NCI-H446 treated with DMSO at 0.1 percent for 48 hours (cell line): ENCODE data around the gene C14orf93.
"Not testable (repeated sequence)": the region's sequence is repeated elsewhere in the genome, so short reads cannot be mapped to it uniquely, and the experiment has no call there.

Experiments used
- DNase-seq: peaks from one replicate; lab custom pipeline; 2025; lab: John Stamatoyannopoulos, UW

Gene C14orf93

DNA sequence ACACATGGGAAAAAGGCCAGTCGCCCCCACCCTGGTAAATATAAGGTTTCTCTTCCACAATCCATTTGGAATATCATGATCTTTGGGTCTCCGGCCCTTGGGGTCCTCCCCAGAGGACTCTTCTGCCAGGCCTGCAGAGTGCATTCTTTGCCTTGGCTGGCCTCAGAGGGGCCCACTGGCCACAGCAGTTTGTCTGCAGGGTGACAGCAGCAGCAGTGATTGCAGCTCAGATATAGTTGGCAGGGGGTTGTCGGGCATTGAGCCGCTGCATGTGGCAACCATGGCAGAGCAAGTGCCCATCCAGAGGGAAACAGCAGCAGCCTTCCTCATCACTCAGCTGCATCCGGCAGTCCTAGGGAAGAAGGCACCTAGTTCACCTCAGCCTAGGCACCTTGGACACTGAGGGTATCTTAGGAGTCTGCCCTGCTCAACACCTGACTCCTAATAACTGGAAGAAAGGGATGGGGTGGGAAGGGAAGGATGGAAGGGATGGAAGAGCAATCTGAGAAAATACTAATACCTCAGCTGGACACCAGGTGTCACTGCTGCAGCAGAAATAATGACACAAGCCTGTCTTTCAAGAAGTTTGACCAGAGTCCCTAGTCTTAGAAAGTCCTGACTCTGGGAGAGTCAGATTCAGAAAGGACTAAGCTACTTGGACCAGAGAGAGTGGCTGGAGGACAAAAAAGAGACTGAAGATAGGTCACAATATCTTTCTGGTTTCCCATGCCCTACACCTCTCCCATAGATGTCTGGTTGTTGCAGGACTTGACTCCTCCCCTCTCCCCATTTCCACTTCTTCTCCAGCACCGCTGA, 36.5 kb downstream of the C14orf93 start:
- no peak for DNase-seq

DNA sequence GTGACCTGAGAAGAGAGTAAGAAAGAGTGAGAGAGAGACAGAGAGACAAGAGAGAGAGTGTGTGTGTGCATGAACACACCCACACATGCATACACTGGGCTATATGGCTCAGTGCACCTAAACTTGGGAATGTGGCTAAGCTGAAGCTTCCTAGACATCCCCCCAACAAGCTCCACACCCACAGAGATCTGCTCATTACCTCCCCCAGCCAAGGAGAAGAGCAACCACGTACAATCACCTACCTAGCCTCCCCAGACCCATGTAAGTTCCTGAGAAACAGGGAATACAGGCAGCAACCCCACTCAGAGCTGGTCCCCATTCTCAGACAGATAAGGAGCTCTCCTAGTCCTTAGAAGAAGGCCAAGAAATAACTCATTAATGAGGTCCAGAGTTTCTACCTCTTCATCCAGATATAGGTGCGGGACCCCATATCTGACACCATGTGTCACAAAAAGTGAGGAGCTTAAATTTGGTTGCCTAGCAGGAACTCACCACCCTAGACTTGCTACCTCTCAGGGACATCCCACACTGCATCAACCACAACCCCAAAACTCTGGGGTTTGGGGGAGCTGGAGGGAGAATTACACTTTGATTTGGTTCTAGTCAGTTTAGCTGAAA, 37.5 kb downstream of the C14orf93 start:
- DNase-seq: no peak

DNA sequence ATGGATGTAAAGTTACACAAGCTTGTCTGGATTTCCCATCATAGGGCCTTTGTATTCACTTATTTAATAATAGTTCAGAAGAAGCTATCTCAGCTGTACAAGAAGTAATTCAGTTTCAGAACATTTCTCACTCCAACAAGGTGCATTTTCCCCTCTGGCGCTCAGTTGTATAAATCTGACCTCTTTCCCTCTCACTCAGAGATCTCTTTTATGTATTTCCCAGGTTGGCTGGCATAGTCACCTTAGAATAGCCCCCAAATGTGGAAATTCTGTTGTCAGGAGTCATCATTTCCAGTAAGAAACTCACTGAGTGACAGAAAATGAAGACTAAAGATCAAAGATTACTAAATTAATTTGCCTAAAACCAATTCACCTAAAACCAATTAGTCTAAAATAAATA, 38.8 kb downstream of the C14orf93 start:
- DNase-seq: no peak

DNA sequence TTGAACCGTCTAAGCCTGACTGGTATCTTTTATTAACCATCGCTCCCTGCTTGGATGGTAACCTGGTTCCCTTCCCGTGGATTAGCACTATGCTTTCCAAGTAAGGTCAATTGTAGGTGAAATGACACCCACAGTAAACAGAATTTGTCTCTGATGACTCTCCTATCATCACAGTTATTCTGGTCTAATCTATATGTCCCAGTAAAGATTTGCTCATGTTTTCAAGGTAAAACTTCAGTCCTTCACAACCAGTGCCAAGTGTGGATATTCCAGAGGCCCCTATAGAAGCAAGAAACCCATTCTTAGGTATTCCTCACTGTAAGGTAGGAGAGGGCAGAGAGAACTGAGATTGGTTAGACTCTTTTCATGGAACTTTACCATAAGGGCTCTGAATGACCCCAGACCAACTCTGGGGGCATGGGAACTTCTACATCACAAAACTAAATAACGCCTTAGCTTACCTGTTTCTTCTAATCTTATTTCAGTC, 43.1 kb downstream of the C14orf93 start:
- no peak for DNase-seq

DNA sequence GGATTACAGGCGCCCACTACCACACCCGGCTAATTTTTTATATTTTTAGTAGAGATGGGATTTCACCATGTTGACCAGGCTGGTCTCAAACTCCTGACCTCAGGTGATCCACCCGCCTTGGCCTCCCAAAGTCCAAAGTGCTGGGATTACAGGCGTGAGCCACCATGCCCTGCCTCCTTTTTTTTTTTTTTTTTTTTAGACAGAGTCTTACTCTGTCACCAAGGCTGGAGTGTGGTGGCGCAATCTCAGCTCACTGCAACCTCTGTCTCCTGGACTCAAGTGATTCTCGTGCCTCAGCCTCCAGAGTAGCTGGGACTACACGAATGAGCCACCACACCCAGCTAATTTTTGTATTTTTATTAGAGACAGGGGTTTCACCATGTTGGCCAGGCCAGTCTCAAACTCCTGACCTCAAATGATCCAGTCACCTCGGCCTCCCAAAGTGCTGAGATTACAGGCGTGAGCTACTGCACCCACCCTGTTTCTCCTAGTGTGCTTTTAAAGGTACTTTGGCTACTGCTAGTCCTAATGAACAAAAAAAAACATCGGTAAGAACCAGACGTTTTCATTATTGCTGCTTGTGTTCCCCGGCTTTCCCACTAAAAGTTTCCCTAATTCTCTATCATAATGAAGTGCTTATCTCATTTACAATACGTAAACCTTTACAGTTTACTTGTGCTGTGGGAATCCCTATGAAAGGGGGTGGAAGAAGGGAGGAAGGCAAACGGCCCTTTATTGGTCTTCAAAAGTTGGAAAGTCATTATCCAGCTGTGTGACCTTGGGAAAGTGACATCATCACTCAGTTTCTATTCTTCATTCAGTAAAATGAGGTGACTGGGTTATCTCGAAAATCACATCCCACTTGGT, 43.8 kb downstream of the C14orf93 start:
- DNase-seq: not testable (repeated sequence)

DNA sequence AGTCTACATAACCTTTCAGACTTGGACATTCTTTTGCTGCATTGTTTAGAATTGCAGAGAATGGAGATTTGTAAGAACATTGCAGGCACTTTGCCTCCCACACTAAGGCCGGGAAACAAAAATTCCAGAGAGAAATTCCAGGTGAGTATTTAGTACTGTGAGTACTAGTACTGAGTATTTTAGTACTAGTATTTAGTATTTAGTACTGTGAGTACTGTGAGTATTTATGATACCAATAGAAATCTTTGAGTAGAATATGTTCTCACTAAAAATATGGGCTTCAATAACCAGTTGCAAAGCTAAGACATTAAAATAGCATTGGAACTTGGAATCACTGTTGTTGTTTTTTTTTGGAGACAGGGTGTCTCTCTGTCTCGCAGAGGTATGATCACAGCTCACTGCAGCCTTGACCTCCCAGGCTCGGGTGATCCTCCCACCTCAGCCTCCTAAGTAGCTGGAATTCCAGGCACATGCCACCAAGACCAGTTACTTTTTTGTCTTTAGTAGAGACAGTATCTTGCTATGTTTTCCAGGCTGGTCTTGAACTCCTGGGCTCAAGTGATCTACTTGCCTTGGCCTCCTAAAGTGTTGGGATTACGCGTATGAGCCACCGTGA, 47.8 kb downstream of the C14orf93 start:
- no peak for DNase-seq

DNA sequence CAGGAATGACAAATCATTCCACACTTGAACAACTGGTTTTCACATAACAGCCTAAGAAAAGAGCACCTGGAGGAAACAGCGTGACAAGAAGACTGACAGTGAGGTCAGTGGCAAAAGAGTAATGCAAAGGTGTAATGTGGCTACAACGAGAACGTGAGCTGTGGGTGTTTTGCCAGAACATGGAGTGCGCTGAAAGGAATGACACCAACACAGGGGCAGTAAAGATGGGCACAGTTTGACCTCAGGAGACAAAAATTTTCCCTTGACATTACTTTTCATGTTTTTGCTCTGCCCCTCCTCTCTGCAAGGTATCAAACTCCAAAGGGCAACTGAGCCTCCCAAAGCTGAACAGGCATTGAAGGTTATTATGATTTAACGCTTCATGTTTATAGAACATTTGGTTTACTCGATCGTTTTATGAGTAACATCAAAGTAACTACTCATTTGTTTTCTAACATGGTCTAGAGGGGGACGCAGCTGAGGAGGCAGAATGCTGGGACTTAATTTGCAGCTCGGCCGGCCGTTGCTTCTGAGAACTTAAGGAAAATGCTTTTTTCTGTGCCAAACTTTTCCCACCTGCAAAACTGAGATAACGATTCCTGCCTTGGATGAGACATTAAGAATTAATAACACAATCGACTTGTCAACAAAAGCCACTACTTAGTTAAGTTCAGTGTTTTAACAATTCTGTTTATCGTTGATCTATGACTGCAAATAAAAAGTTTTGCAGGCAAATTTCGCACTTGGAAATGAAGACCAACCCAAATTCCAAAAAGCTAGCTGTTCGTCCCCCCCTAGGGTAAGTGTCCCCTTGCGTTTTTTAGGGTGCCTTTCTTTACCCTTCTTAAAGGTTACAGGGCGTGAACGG, 54.0 kb downstream of the C14orf93 start:
- no peak for DNase-seq

DNA sequence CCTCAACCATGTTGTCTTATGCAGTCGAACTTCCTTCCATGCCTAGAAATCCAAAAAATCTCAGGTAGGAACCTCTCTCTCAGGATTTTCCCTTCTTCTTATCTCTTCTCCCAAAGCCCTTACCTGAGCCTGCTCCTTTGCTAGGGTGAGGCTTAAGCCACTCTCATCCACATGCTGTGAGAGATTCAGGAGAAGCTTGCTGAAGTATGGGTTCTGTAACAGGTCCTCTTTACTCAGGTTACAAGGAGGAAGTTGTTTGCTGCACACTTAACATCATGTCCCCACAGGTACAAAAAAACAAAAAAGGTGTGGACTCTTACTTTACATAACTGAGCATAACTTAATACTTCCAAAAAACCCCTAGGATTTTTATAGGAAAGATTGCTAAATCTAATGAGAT, 57.5 kb downstream of the C14orf93 start:
- DNase-seq: no peak

DNA sequence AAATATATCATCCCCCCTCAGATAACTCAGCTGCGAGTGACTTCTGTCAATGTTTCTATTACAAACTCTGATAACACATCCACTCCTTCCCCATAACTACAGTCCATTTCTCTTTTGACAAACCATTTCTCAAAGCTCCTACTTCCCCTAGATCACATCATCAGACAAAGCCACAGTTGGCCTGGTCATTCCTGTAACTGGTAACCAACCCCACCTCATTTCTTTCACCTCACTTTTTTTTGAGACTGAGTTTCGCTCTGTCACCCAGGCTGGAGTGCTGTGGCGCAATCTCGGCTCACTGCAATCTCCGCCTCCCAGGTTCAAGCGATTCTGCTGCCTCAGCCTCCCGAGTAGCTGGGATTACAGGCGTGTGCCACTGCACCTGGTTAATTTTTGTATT, 58.1 kb downstream of the C14orf93 start:
- not testable (repeated sequence) for DNase-seq

DNA sequence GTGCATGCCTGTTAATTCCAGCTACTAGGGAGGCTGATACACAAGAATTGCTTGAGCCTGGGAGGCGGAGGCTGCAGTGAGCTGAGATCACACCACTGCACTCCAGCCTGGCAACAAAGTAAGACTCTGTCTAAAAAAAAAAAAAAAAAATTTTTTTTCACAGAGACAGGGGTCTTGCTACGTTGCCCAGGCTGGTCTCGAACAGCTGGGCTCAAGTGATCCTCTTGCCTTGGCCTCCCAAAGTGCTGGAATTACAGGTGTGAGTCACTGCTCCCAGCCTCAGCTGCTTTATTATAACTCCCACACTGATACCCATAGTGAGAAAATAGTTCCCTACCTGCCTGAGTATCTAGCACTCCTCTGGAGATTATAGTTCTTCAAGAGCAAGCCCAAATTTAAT, 64.3 kb downstream of the C14orf93 start:
- DNase-seq: no peak

DNA sequence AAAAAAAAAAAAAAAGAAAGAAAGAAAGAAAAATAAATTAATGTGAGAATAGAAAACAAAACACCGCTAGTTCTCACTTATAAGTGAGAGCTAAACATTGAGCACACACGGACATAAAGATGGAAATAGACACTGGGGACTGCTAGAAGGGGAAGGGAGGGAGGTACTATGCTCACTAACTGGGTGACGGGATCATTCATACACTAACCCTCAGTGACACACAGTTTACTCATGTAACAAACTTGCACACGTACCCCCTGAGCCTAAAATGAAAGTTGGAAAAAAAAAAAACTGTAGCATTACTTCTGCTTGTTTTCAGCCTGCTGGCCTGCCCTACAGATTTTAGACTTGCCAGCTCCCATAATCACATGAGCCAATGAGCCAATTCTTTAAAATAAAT, 70.3 kb downstream of the C14orf93 start:
- no peak for DNase-seq
